Left renal pelvis (tissue), 4 donors: ENCODE measurements around the gene PRR18. TPM values are rescaled to one million over a fixed set of nuclear protein-coding genes. Genes with fewer than 3 reads are reported as not detected.

Experiments used
- polyA plus RNA-seq, 4 donors: library from polyadenylated mRNA; unstranded; fragments of 120-200 nt; gene quantifications; one replicate each; pipeline ENCODE4 v1.2.1, GENCODE V29; 2013; ENCODE audit not compliant: insufficient read length in 4 of 4

Gene PRR18
- polyA plus RNA-seq, 4 donors: 0.12 to 0.35 (median 0.19) TPM

Other genes with a start within 250 kb of the PRR18 start
- gene TBXT, start 140.5 kb downstream of the PRR18 start, polyA plus RNA-seq: not detected
- gene SFT2D1, start 34.2 kb upstream of the PRR18 start, polyA plus RNA-seq: 10 to 100 TPM; 51.8 to 79.2 (median 69.3) TPM
- 10 to 100 TPM; 47.3 to 95.0 (median 80.2) TPM for gene MPC1, start 74.5 kb upstream of the PRR18 start, polyA plus RNA-seq